AG09309 (cell line): ENCODE data around the gene LTBP1.
"Not testable (repeated sequence)": the region's sequence is repeated elsewhere in the genome, so short reads cannot be mapped to it uniquely, and the experiment has no call there.

ENCODE experiments used
- DNase-seq: peaks from one replicate; pipeline ENCODE4 v3.0.0-alpha.2; 2010; ENCODE audit warnings: low read depth
- H3K4me3 ChIP-seq: 2 replicates; pipeline ENCODE4 v1.5.1; 2011; ENCODE audit warnings: mild to moderate bottlenecking, low read depth, low read length, moderate library complexity; ENCODE audit not compliant: control insufficient read depth
- CTCF ChIP-seq: IDR thresholded peaks from 2 replicates; pipeline ENCODE4 v1.5.1; 2011; ENCODE audit warnings: mild to moderate bottlenecking, low read depth, low read length, inconsistent platforms; ENCODE audit not compliant: insufficient read depth, control insufficient read depth; ENCODE audit errors: missing control alignments

The LTBP1 gene

GRCh38 chr2:32981612-32982011 is 34.9 kb downstream of the LTBP1 start:
- TF ChIP-seq CTCF: no peak
- no peak for DNase-seq
- H3K4me3 ChIP-seq: no peak overlapping the region

GRCh38 chr2:32983193-32983924 is 36.6 kb downstream of the LTBP1 start:
- H3K4me3 ChIP-seq: not testable (repeated sequence)

GRCh38 chr2:32986480-32986879 is 39.7 kb downstream of the LTBP1 start:
- H3K4me3 ChIP-seq: no peak overlapping the region
- no peak for DNase-seq
- no peak for TF ChIP-seq CTCF

More at GRCh38 chr2:32983193-32983924, 36.6 kb downstream of the LTBP1 start:
- DNase-seq: not testable (repeated sequence)

- H3K4me3 ChIP-seq: no peak overlapping the region
- no peak for TF ChIP-seq CTCF
- no peak for DNase-seq
Measured at GRCh38 chr2:32988525-32988924, 41.8 kb downstream of the LTBP1 start.

GRCh38 chr2:32990556-32990955 is 43.8 kb downstream of the LTBP1 start:
- DNase-seq: no peak
- no peak overlapping the region for H3K4me3 ChIP-seq
- no peak for TF ChIP-seq CTCF

GRCh38 chr2:32991091-32991845 is 44.5 kb downstream of the LTBP1 start:
- no peak overlapping the region for H3K4me3 ChIP-seq
- no peak for TF ChIP-seq CTCF
- DNase-seq: no peak

GRCh38 chr2:32993005-32993539 is 46.3 kb downstream of the LTBP1 start:
- no peak for TF ChIP-seq CTCF
- no peak overlapping the region for H3K4me3 ChIP-seq
- DNase-seq: no peak
